B cell (primary cell): ENCODE measurements around the gene CASK. TPM values are rescaled to one million over a fixed set of nuclear protein-coding genes. Genes with fewer than 3 reads are reported as not detected.
A peak's percentile ranks its signal among the peaks of the same experiment; 100 is the strongest.

Experiments
- ATAC-seq: fragments of 200-7000 bp; cut with Tn5 transposase; one replicate; pipeline ENCODE4 v1.10.0; 2021; ENCODE audit warnings: low read depth, mild to moderate bottlenecking, moderate number of reproducible peaks, moderate library complexity
- CTCF ChIA-PET: fragments of 350-600 bp; sonication (Branson Sonifier 250); formaldehyde crosslinking; loops from one replicate; lab custom pipeline; 2021; ENCODE audit warnings: antibody characterized with exemption, inconsistent platforms; lab: Charles Lee
- POLR2A ChIA-PET: fragments of 350-600 bp; sonication (Branson Sonifier 250); formaldehyde crosslinking; loops from one replicate; lab custom pipeline; 2021; ENCODE audit warnings: antibody characterized with exemption; lab: Charles Lee
- DNase-seq: peaks from one replicate; pipeline ENCODE4 v3.0.0; 2013
- H2AFZ ChIP-seq: 2 replicates; pipeline ENCODE4 v1.6.1; 2012; ENCODE audit warnings: mild to moderate bottlenecking, low read depth, low read length; ENCODE audit not compliant: insufficient read depth, poor library complexity, severe bottlenecking
- H3K27ac ChIP-seq, 2 donors: 1 replicate in 1 of 2; 2 replicates in 1 of 2; pipeline ENCODE4 v1.5.1; 2012 to 2013; ENCODE audit warnings: low read length in 2 of 2, mild to moderate bottlenecking in 2 of 2, moderate library complexity in 1 of 2
- H3K27me3 ChIP-seq, 4 experiments: fragments of 200-600 bp in 1 of 4; sonication (generic) in 1 of 4; replicated peaks in 1 of 4; 1 replicate in 2 of 4; 2 replicates in 2 of 4; pipeline versions ENCODE4 v1.6.1 to v1.7.0; 2013 to 2016; ENCODE audit warnings: low read length in 3 of 4, mild to moderate bottlenecking in 2 of 4, mixed read lengths in 1 of 4, moderate library complexity in 1 of 4; ENCODE audit not compliant: insufficient read depth in 4 of 4, control insufficient read depth in 3 of 4; ENCODE audit errors: control extremely low read depth in 1 of 4
- H3K36me3 ChIP-seq, 2 experiments: replicated peaks in 1 of 2; 1 replicate in 1 of 2; 2 replicates in 1 of 2; pipeline versions ENCODE4 v1.6.1 to v1.7.1; 2013; ENCODE audit warnings: low read length in 1 of 2; ENCODE audit not compliant: insufficient read depth in 2 of 2, control insufficient read depth in 1 of 2; ENCODE audit errors: control extremely low read depth in 1 of 2, extremely low read depth in 1 of 2
- H3K4me1 ChIP-seq, 2 donors: fragments of 200-600 bp in 1 of 2; sonication (generic) in 1 of 2; 1 replicate in 1 of 2; 2 replicates in 1 of 2; pipeline versions ENCODE4 v1.5.1 to v1.6.1; 2013 to 2017; ENCODE audit warnings: low read length in 2 of 2; ENCODE audit not compliant: control insufficient read depth in 2 of 2, insufficient read depth in 2 of 2
- H3K4me2 ChIP-seq: replicated peaks from 2 replicates; pipeline ENCODE3; 2012; ENCODE audit warnings: mild to moderate bottlenecking, low read depth, low read length; ENCODE audit not compliant: poor library complexity, severe bottlenecking
- H3K4me3 ChIP-seq, 5 experiments: fragments of 200-600 bp in 1 of 5; sonication (generic) in 1 of 5; 1 replicate in 3 of 5; 2 replicates in 2 of 5; pipeline versions ENCODE4 v1.5.1 to v1.7.0; 2011 to 2016; ENCODE audit warnings: low read length in 4 of 5, mild to moderate bottlenecking in 4 of 5, low read depth in 2 of 5, control low read depth in 1 of 5, moderate library complexity in 1 of 5; ENCODE audit not compliant: insufficient read depth in 1 of 5; ENCODE audit errors: control extremely low read depth in 1 of 5, extremely low read depth in 1 of 5
- H3K79me2 ChIP-seq: fragments of 200-600 bp; sonication (generic); one replicate; pipeline ENCODE4 v1.6.0; 2016; ENCODE audit warnings: low read length; ENCODE audit not compliant: control insufficient read depth, insufficient read depth
- H3K9ac ChIP-seq: fragments of 200-600 bp; sonication (generic); 2 replicates; pipeline ENCODE4 v1.6.1; 2017; ENCODE audit warnings: mild to moderate bottlenecking, low read length, moderate library complexity
- H3K9me3 ChIP-seq, 3 donors: one replicate each; pipeline versions ENCODE4 v1.6.1 to v1.7.1; 2013; ENCODE audit warnings: low read length in 2 of 3; ENCODE audit not compliant: control insufficient read depth in 2 of 3, insufficient read depth in 1 of 3; ENCODE audit errors: control extremely low read depth in 1 of 3
- H4K20me1 ChIP-seq: 2 replicates; pipeline ENCODE4 v1.6.0; 2012; ENCODE audit warnings: mild to moderate bottlenecking, low read length; ENCODE audit not compliant: insufficient read depth, control insufficient read depth, poor library complexity, severe bottlenecking
- H3K27ac Mint-ChIP-seq: one replicate; pipeline ENCODE4 v1.8.0; 2021; ENCODE audit warnings: mixed read lengths
- H3K27me3 Mint-ChIP-seq: one replicate; pipeline ENCODE4 v1.8.0; 2021; ENCODE audit warnings: mixed read lengths
- H3K4me1 Mint-ChIP-seq: one replicate; pipeline ENCODE4 v1.8.0; 2021; ENCODE audit warnings: mixed read lengths
- H3K4me3 Mint-ChIP-seq: one replicate; pipeline ENCODE4 v1.8.0; 2021; ENCODE audit warnings: mixed read lengths
- H3K9me3 Mint-ChIP-seq: one replicate; pipeline ENCODE4 v1.8.0; 2022; ENCODE audit warnings: mixed read lengths; ENCODE audit not compliant: insufficient read depth
- EZH2 ChIP-seq: IDR thresholded peaks from 2 replicates; pipeline ENCODE4 v1.6.1; 2012; ENCODE audit warnings: borderline replicate concordance, low read depth, mild to moderate bottlenecking, moderate library complexity, low read length; ENCODE audit not compliant: insufficient read depth, poor library complexity, severe bottlenecking
- WGBS: methylation state at CpG from one replicate; pipeline ENCODE4 v1.1.5; 2013; ENCODE audit warnings: missing lambda C conversion rate; ENCODE audit not compliant: insufficient coverage; 5-methylcytosine and 5-hydroxymethylcytosine counted together
- intact Hi-C: fragments of 100-400 bp; cut with micrococcal nuclease; formaldehyde crosslinking; loops from one replicate; pipeline ENCODE4 v1.10.0; 2022
- polyA plus RNA-seq: library from polyadenylated mRNA; depleted of rRNA; stranded (reverse); fragments of >200 nt; gene quantifications from 2 replicates; pipeline ENCODE4 v1.2.3, GENCODE V29; 2012
- total RNA-seq, 2 donors: library from RNA; stranded (reverse); fragments of 120-200 nt in 1 of 2; gene quantifications; 1 replicate in 1 of 2; 2 replicates in 1 of 2; pipeline versions ENCODE4 v1.2.3 to v1.2.4, GENCODE V29; 2013 to 2022
- TF ChIP-seq, protein P1 (sequence below): fragments of 200-600 bp; IDR thresholded peaks from one replicate; pipeline ENCODE4 v1.8.0; 2022; ENCODE audit warnings: antibody characterized with exemption, mild to moderate bottlenecking

Gene CASK
- total and polyA plus RNA-seq, 2 donors (not counting 1 experiment from before 2014, with no cell fraction given): 14.2 to 50.4 TPM

- Histone ChIP-seq H3K4me2 (no peak overlapping the region), H2AFZ (no peak overlapping the region), H3K79me2 (no peaks in the 10 kb centered on the region), H3K27ac (no peak overlapping the region), H4K20me1 (no peaks in the 10 kb centered on the region), H3K4me3 (no peak overlapping the region), H3K27me3 (no peaks in the 10 kb centered on the region), H3K4me1 (peaks cover 13 to 16% of the 10 kb centered on the region in 2 donors), H3K9me3 (peaks cover 0 to 12% (median 6%) of the 10 kb centered on the region in 3 donors), H3K36me3 (no peaks in the 10 kb centered on the region), H3K9ac (no peak overlapping the region)
- H3K27me3 Mint-ChIP-seq: no peaks in the 10 kb centered on the region
- no peaks in the 10 kb centered on the region for H3K9me3 Mint-ChIP-seq
- no peak for DNase-seq
- TF ChIP-seq, protein P1, sequence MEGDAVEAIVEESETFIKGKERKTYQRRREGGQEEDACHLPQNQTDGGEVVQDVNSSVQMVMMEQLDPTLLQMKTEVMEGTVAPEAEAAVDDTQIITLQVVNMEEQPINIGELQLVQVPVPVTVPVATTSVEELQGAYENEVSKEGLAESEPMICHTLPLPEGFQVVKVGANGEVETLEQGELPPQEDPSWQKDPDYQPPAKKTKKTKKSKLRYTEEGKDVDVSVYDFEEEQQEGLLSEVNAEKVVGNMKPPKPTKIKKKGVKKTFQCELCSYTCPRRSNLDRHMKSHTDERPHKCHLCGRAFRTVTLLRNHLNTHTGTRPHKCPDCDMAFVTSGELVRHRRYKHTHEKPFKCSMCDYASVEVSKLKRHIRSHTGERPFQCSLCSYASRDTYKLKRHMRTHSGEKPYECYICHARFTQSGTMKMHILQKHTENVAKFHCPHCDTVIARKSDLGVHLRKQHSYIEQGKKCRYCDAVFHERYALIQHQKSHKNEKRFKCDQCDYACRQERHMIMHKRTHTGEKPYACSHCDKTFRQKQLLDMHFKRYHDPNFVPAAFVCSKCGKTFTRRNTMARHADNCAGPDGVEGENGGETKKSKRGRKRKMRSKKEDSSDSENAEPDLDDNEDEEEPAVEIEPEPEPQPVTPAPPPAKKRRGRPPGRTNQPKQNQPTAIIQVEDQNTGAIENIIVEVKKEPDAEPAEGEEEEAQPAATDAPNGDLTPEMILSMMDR: no peak
- TF ChIP-seq EZH2: no peak
- ATAC-seq: no peak
- intact Hi-C loops: no loop called here
- no peak overlapping the region for H3K27ac Mint-ChIP-seq
- WGBS: no CpG with 5 or more reads among the region's 6 CpGs
- ChIA-PET CTCF (no interaction called here), POLR2A (no interaction called here)
- no peak overlapping the region for H3K4me3 Mint-ChIP-seq
- H3K4me1 Mint-ChIP-seq: peaks cover 34% of the 10 kb centered on the region
These were observed 120.4 kb downstream of the CASK start for GRCh38 chrX:41802958-41803357.

- no peak for TF ChIP-seq EZH2
- TF ChIP-seq, protein P1: no peak
- H3K27me3 Mint-ChIP-seq: no peaks in the 10 kb centered on the region
- H3K4me3 Mint-ChIP-seq: no peak overlapping the region
- H3K4me3 ChIP-seq: no peak overlapping the region
- no peaks in the 10 kb centered on the region for H4K20me1 ChIP-seq
- intact Hi-C loops: loop anchor here (2.0 to 10.0 kb wide), 3 partner anchors 915 to 1951 kb away; no protein-coding TSS in a partner anchor
- no peak overlapping the region for H2AFZ ChIP-seq
- DNase-seq (no peak), ATAC-seq (no peak)
- H3K9me3 Mint-ChIP-seq: no peaks in the 10 kb centered on the region
- H3K9ac ChIP-seq: no peak overlapping the region
- ChIA-PET POLR2A (interaction anchor here (1.1 kb wide), 1 partner anchor 1144 kb away, joined by 3 read pairs; no protein-coding TSS in a partner anchor), CTCF (interaction anchor here (0.7 to 4.0 kb wide), 5 partner anchors 17 to 1950 kb away, joined by 3 to 45 read pairs (median 16); no protein-coding TSS in a partner anchor)
- H3K79me2 ChIP-seq: no peaks in the 10 kb centered on the region
- peak overlapping the region; percentile 41 for H3K27ac Mint-ChIP-seq
- no peaks in the 10 kb centered on the region for H3K27me3 ChIP-seq
- 100% methylated on average over 1 of the region's 6 CpGs for WGBS
- peaks cover 41% of the 10 kb centered on the region for H3K4me1 Mint-ChIP-seq
- no peak overlapping the region for H3K4me2 ChIP-seq
- peaks cover 0 to 12% (median 6%) of the 10 kb centered on the region in 3 donors for H3K9me3 ChIP-seq
- H3K36me3 ChIP-seq: no peaks in the 10 kb centered on the region
- peaks cover 19 to 20% of the 10 kb centered on the region in 2 donors for H3K4me1 ChIP-seq
- peak overlapping the region in 1 of 2 donors; percentile 8 for H3K27ac ChIP-seq
These were observed 123.7 kb downstream of the CASK start for GRCh38 chrX:41799661-41800060.
